EL (cell line): ENCODE data around the gene RAB11FIP2.

Experiments used
- DNase-seq: peaks from one replicate; pipeline ENCODE4 v3.0.0-alpha.2; 2016

RAB11FIP2 gene

GRCh38 chr10:118033905-118034304 lies 12.8 kb downstream of the RAB11FIP2 start:
- no peak for DNase-seq

- no peak for DNase-seq
Measured at GRCh38 chr10:118032564-118032963, 14.2 kb downstream of the RAB11FIP2 start.

GRCh38 chr10:118031351-118032075 lies 15.2 kb downstream of the RAB11FIP2 start:
- DNase-seq = peak; percentile 11

- DNase-seq = no peak
Measured at GRCh38 chr10:118028619-118029018, 18.1 kb downstream of the RAB11FIP2 start.

GRCh38 chr10:118027397-118027796 lies 19.3 kb downstream of the RAB11FIP2 start:
- DNase-seq = no peak

GRCh38 chr10:118026936-118027335 lies 19.8 kb downstream of the RAB11FIP2 start:
- DNase-seq = no peak

- no peak for DNase-seq
Measured at GRCh38 chr10:118020365-118020764, 26.4 kb downstream of the RAB11FIP2 start.

- no peak for DNase-seq
Measured at GRCh38 chr10:118017850-118018249, 28.9 kb downstream of the RAB11FIP2 start.

GRCh38 chr10:118017071-118017740 lies 29.5 kb downstream of the RAB11FIP2 start:
- no peak for DNase-seq

- DNase-seq = no peak
Measured at GRCh38 chr10:118012952-118013525, 33.7 kb downstream of the RAB11FIP2 start.

- no peak for DNase-seq
Measured at GRCh38 chr10:118007773-118008172, 39.0 kb downstream of the RAB11FIP2 start.

- no peak for DNase-seq
Measured at GRCh38 chr10:118003126-118003525, 43.6 kb downstream of the RAB11FIP2 start.

- DNase-seq = peak; percentile 57
Measured at GRCh38 chr10:118002581-118002980, 44.2 kb downstream of the RAB11FIP2 start.

- no peak for DNase-seq
Measured at GRCh38 chr10:117997673-117998072, 49.1 kb downstream of the RAB11FIP2 start.

- no peak for DNase-seq
Measured at GRCh38 chr10:117996709-117997108, 50.0 kb downstream of the RAB11FIP2 start.

GRCh38 chr10:117994771-117995170 lies 52.0 kb downstream of the RAB11FIP2 start:
- no peak for DNase-seq

GRCh38 chr10:117993166-117993565 lies 53.6 kb downstream of the RAB11FIP2 start:
- no peak for DNase-seq

GRCh38 chr10:117991701-117992100 lies 55.0 kb downstream of the RAB11FIP2 start:
- DNase-seq = no peak

GRCh38 chr10:117989962-117990361 lies 56.8 kb downstream of the RAB11FIP2 start:
- DNase-seq = no peak

GRCh38 chr10:117988814-117989213 lies 57.9 kb downstream of the RAB11FIP2 start:
- no peak for DNase-seq

GRCh38 chr10:117987244-117987909 lies 59.4 kb downstream of the RAB11FIP2 start:
- DNase-seq = no peak

- DNase-seq = no peak
Measured at GRCh38 chr10:117983961-117984360, 62.8 kb downstream of the RAB11FIP2 start.
